Activated naive CD8-positive, alpha-beta T cell treated with anti-CD3 and anti-CD28 coated beads, Interleukin-2, amount 50 U/mL, for 24 hours (primary cell): ENCODE measurements around the gene SLC7A6OS.

Source experiments
- ATAC-seq: fragments of 150-1000 bp; cut with Tn5 transposase; one replicate; pipeline ENCODE4 v1.10.0; 2021
- DNase-seq: peaks from one replicate; pipeline ENCODE4 v3.0.0; 2021
- H3K27ac Mint-ChIP-seq: one replicate; pipeline ENCODE4 v1.8.0; 2021; ENCODE audit warnings: mild to moderate bottlenecking, mixed read lengths
- H3K27me3 Mint-ChIP-seq: one replicate; pipeline ENCODE4 v1.8.0; 2021; ENCODE audit warnings: mixed read lengths
- H3K36me3 Mint-ChIP-seq: one replicate; pipeline ENCODE4 v1.8.0; 2021; ENCODE audit warnings: low read depth, mixed read lengths
- H3K4me1 Mint-ChIP-seq: one replicate; pipeline ENCODE4 v1.8.0; 2021; ENCODE audit warnings: mixed read lengths
- H3K4me3 Mint-ChIP-seq: one replicate; pipeline ENCODE4 v1.8.0; 2021; ENCODE audit warnings: mild to moderate bottlenecking, moderate library complexity, mixed read lengths
- H3K9me3 Mint-ChIP-seq: one replicate; pipeline ENCODE4 v1.8.0; 2021; ENCODE audit warnings: mixed read lengths

The SLC7A6OS gene

DNA sequence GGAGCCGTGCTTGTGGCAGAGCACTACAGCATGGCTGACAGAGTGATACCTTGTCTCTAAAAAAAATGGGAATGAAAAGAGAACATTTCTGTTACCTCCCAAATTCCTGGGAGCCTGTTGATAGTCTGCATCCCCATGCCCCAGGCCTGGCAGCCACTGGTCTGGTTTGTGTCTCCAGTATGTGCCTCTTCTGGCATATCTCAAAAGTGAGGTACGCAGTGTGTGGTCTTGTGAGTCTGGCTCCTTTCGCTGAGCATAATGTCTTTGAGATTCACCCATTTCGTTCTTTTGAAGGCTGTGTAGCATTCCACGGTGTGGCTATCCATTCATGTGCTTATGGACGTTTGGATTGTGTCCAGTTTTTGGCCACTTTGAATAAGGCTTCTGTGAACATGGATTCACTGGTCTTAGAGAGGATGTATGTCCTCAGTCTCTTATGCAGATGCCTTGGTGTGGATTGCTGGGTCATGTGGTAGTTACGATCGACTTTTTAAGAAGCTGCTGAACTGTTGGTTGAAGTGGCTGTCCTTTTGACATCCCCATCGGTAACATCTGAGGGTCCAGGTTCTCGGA, 39.2 kb upstream of the SLC7A6OS start:
- H3K9me3 Mint-ChIP-seq = no peaks in the 10 kb centered on the region
- no peak for ATAC-seq
- DNase-seq = no peak
- H3K27me3 Mint-ChIP-seq = no peaks in the 10 kb centered on the region
- H3K36me3 Mint-ChIP-seq = peaks cover 60% of the 10 kb centered on the region
- peaks cover 8% of the 10 kb centered on the region for H3K4me1 Mint-ChIP-seq
- H3K4me3 Mint-ChIP-seq = no peak overlapping the region
- H3K27ac Mint-ChIP-seq = no peak overlapping the region

DNA sequence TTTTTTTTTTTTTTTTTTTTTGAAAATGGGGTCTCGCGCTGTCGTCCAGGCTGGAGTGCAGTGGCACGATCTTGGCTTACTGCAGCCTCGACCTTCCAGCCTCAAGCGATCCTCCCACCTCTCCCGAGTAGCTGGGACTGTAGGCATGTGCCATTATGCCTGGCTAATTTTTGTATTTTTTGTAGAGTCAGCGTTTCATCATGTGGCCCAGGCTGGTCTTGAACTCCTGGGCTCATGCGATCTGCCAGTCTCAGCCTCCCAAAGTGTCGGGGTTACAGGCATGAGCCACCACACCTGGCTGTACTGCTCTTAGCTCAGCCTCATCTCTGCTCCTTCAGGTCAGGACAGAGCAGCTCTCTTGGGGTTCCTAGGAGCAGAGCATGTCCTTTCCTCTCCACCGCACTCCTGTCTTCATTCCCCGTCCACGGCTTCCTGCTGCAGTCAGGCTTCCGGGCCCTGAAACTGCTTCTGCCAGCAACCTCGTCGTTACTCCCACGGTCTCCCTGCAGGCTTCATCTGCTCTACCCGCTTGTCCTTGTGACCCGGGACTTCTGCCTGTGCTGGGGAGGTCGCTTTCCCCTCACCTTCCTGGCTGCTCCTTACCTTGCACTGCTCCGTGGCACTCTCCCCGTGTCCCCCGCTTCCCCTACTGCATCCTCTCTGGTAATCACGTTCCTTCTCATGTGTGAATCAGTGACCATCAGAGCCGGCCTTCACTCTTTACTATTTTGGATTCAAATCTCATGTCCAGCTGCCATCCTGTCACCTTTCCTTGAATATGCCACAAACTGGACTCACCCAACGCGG, 38.1 kb upstream of the SLC7A6OS start:
- Mint-ChIP-seq H3K36me3 (peaks cover 57% of the 10 kb centered on the region), H3K9me3 (no peaks in the 10 kb centered on the region), H3K4me1 (peaks cover 11% of the 10 kb centered on the region), H3K27ac (no peak overlapping the region), H3K27me3 (no peaks in the 10 kb centered on the region), H3K4me3 (no peak overlapping the region)
- DNase-seq (no peak), ATAC-seq (no peak)

DNA sequence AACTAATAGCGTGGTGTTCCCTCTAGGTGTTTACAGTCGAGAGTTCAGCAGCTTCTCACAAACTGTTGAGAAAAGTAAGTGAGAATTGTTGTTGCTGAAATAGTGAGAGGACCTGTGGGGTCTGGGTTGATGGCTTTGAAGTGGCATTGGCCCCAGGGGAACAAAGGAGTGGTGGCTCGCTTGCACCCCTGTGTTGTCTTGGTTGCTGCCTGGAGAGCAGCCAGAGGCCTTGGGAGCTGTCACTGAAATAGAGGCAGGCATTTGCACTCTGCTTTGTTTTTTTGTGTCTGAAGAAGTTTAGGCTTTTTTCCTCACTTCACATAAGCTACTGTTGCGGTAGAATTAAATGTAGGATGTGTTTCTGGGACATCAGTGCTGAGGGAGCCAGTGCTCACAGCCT, 36.9 kb upstream of the SLC7A6OS start:
- Mint-ChIP-seq H3K36me3 (peaks cover 51% of the 10 kb centered on the region), H3K27me3 (no peaks in the 10 kb centered on the region), H3K4me3 (no peak overlapping the region), H3K27ac (no peak overlapping the region), H3K4me1 (peaks cover 11% of the 10 kb centered on the region), H3K9me3 (no peaks in the 10 kb centered on the region)
- no peak for DNase-seq
- ATAC-seq = no peak

DNA sequence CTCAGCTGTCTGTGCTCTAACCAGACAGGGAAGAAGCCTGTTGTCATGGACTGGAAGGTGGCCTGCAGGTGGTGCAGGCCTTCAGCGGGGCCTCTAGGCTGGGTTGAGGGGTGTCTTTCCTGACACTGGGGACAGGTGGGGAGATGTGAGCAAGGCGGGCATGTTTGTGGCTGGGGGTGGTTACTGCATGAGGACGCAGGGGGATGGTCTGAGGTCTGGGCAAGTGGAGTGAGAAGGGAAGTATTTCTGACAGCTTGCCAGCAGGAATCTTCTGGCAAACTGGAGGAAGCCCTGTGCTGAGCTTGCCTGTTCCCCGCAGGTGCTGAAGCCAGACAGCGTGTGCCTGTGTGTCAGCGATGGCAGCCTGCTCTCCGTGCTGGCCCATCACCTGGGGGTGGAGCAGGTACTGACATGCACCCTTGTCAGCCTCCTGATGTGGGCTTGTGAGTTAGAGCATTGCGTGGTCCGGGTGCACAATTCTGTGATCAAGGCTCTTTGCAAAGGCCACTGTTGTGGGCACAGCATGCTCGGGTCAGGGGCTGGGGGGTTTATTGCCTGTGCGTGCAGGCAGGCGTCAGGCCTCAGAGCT, 36.2 kb upstream of the SLC7A6OS start:
- peaks cover 54% of the 10 kb centered on the region for H3K36me3 Mint-ChIP-seq
- no peaks in the 10 kb centered on the region for H3K27me3 Mint-ChIP-seq
- no peaks in the 10 kb centered on the region for H3K9me3 Mint-ChIP-seq
- DNase-seq (no peak), ATAC-seq (no peak)
- no peak overlapping the region for H3K4me3 Mint-ChIP-seq
- H3K27ac Mint-ChIP-seq = no peak overlapping the region
- peaks cover 11% of the 10 kb centered on the region for H3K4me1 Mint-ChIP-seq

DNA sequence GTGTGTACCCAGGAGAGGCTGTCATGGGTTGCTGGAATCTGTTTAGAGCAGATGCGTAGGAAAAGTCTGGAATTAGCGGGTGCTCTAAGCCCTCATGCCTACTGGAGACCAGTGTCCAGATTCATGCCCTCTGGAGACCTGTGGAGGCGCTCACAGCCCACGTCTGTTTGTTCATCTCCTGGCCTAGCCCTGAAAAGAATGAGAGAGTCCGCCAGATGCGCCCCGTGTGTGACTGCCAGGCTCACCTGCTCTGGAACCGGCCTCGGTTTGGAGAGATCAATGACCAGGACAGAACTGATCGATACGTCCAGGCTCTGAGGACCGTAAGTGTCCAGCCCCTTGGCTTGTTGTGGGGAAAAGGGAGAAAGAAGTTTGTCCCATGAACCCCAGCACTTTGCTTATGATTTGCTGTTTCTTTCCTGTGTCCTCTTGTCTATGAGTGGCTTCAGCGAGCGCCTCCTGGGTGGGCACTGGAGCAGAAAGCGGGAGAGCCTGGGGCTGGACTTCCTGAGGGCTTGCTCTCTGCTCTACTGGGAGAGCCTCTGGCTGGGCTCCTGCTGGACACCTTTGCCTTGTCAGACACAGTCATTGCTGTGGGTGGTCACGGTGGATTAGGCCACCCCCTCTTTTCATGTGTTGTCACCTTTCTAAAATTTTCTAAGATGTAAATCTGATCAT, 35.4 kb upstream of the SLC7A6OS start:
- Mint-ChIP-seq H3K4me3 (no peak overlapping the region), H3K27me3 (no peaks in the 10 kb centered on the region), H3K9me3 (no peaks in the 10 kb centered on the region), H3K27ac (no peak overlapping the region), H3K36me3 (peaks cover 58% of the 10 kb centered on the region), H3K4me1 (peaks cover 11% of the 10 kb centered on the region)
- ATAC-seq (no peak), DNase-seq (no peak)

DNA sequence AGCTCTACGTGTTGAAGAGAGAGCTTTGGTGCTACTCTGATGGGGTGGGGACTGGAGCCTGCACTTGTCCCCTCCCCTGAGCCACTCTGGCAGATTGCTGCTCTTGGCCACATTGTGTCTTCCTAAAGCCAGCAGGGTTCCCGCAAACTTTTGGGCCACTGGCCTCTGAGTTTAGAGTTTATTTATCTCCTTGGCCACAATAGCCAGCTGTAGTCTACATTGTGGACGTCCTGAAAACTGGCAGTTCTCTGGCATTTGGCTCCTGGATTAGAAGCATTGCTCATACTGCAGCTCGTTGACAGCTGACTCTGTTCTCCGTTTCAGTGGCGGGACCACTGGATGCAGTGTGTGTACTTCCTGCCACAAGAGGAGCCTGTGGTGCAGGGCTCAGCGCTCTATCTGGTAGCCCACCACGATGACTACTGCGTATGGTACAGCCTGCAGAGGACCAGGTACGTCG, 34.6 kb upstream of the SLC7A6OS start:
- DNase-seq (peak; percentile 40), ATAC-seq (peak; percentile 90)
- Mint-ChIP-seq H3K4me3 (no peak overlapping the region), H3K27ac (no peak overlapping the region), H3K36me3 (peaks cover 61% of the 10 kb centered on the region), H3K4me1 (peaks cover 11% of the 10 kb centered on the region), H3K27me3 (no peaks in the 10 kb centered on the region), H3K9me3 (no peaks in the 10 kb centered on the region)

DNA sequence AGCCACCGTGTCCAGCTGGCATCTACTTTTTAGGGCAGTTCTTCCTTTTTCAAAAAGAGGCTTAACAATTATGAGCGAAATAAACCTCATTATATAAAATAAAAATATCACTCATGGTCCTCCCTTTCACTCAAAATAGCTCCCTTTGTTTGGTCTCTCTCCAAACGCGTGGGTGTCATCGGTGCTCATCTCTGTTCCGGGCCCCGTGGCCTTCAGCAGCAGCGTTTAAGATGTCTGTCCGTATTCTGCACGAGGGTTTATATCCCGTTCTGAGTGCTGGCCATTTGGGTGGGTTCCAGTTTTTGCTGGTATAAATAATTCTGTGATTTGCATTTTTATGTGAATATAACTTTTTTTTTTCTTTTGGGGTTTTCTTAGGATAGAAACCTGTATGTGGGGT, 33.5 kb upstream of the SLC7A6OS start:
- H3K27ac Mint-ChIP-seq = no peak overlapping the region
- DNase-seq (no peak), ATAC-seq (no peak)
- peaks cover 63% of the 10 kb centered on the region for H3K36me3 Mint-ChIP-seq
- no peaks in the 10 kb centered on the region for H3K27me3 Mint-ChIP-seq
- H3K9me3 Mint-ChIP-seq = no peaks in the 10 kb centered on the region
- H3K4me3 Mint-ChIP-seq = no peak overlapping the region
- peaks cover 11% of the 10 kb centered on the region for H3K4me1 Mint-ChIP-seq

DNA sequence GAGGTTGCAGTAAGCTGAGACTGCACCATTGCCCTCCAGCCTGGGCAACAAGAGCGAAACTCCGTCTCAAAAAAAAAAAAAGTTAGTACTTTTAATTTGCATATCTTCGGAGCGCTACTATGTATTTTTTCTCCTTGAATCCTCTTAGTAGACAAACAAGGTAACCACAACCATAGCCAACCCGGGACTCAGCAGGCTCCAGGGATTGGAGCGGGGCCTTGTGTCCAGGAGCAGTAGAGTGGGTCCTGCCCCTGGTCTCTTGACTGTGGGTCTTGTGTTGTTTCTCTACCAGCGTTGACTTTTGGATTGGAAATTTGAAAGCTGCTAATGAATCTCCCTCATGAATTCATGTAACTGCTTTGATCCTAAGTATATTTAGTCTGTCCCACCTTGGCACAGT, 32.4 kb upstream of the SLC7A6OS start:
- no peak for DNase-seq
- H3K27ac Mint-ChIP-seq = no peak overlapping the region
- H3K9me3 Mint-ChIP-seq = no peaks in the 10 kb centered on the region
- H3K4me1 Mint-ChIP-seq = peaks cover 11% of the 10 kb centered on the region
- H3K27me3 Mint-ChIP-seq = no peaks in the 10 kb centered on the region
- H3K36me3 Mint-ChIP-seq = peaks cover 58% of the 10 kb centered on the region
- ATAC-seq = no peak
- H3K4me3 Mint-ChIP-seq = no peak overlapping the region

DNA sequence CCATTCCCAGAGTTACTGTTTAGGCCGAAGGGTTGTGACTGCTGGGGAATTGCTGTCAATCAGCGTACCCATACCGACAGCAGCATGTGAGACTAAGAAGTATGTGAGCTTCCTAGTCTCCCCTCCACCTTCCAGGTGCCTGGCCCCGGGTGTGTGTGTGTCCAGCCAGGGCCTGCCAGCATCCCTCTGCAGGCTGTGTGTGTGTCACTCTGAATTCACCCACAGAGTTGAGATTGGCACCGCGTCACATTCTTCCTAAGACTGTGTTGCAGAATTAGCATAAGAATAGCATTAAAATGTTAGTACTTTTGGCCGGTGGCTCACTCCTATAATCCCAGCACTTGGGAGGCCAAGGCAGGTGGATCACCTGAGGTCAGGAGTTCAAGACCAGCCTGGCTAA, 31.9 kb upstream of the SLC7A6OS start:
- Mint-ChIP-seq H3K36me3 (peaks cover 56% of the 10 kb centered on the region), H3K27me3 (no peaks in the 10 kb centered on the region), H3K27ac (no peak overlapping the region), H3K4me1 (peaks cover 11% of the 10 kb centered on the region), H3K9me3 (no peaks in the 10 kb centered on the region), H3K4me3 (no peak overlapping the region)
- ATAC-seq (no peak), DNase-seq (no peak)

DNA sequence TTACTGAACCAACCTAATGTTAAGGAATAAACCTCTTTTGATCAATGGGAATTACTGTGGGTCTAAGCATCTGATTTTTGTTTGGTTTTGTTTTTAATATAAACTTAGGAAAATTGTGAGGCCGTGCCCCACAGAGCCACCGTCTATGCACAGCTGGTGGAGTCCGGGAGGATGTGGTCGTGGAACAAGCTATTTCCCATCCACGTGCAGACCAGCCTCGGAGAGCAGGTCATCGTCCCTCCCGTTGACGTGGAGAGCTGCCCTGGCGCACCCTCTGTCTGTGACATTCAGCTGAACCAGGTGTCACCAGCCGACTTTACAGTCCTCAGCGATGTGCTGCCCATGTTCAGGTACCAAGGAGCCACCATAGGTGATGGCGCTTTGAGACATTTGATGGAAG, 28.5 kb upstream of the SLC7A6OS start:
- no peak overlapping the region for H3K27ac Mint-ChIP-seq
- ATAC-seq = no peak
- no peaks in the 10 kb centered on the region for H3K9me3 Mint-ChIP-seq
- no peaks in the 10 kb centered on the region for H3K27me3 Mint-ChIP-seq
- H3K4me3 Mint-ChIP-seq = no peak overlapping the region
- no peaks in the 10 kb centered on the region for H3K4me1 Mint-ChIP-seq
- H3K36me3 Mint-ChIP-seq = peaks cover 51% of the 10 kb centered on the region
- no peak for DNase-seq

DNA sequence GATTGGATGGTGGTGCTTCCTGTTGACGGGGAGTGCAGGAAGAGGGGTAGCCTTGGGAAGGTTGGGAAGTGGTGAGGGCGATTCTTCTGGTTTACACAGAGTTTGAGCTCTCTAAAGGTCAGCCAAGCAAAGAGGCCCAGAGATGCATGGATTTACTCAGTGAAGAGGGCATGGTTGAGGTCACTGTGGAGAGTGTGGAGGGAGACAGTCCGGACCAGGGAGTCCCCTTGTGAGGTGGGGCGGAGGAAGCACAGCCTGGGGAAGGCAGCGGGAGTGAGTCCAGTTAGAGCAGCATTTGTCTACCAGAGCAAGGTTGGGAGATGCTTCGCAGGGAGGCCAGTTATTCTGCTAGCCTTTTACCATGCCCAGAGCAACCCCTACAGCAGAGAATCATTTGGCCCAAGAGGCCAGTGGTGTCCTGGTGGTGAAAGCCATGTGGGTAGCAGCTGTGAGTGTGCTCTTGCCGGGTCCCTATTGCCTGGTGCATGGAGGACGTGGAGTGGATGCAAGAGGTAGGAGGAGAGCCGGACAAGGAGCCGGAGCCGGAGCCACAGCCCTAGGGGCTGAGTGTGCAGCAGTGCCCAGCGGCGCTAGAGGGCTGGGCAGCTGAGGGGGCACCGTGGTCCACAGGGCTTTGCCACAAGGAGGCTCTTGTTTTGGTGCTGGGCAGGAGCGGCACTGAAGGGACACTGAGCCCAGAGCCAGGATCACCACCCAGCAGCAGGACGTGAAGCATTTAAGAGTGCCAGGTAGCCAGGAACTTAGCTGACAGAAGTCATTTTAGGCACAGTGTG, 27.8 kb upstream of the SLC7A6OS start:
- Mint-ChIP-seq H3K27me3 (no peaks in the 10 kb centered on the region), H3K36me3 (peaks cover 54% of the 10 kb centered on the region), H3K4me3 (no peak overlapping the region), H3K4me1 (no peaks in the 10 kb centered on the region), H3K27ac (no peak overlapping the region), H3K9me3 (no peaks in the 10 kb centered on the region)
- no peak for DNase-seq
- ATAC-seq = no peak

DNA sequence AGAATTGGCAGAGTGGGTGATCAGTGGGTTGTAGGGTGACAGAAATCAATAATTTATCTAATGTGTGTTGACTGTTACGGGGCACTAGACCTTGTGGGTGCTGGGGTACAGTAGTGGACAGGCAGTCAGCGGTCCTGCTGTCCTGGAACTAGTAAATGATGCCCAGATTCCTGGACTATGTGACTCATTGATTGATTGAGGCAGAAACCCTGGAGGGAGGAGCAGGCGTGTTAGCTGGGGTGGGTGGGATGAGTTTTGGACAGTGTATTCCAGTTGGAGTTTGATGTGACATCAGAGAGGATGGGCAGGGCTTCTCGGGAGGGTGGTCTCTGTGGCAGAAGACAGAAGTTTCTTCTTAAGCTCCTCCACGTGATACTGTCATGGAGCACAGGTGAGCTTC, 24.4 kb upstream of the SLC7A6OS start:
- no peaks in the 10 kb centered on the region for H3K9me3 Mint-ChIP-seq
- peaks cover 47% of the 10 kb centered on the region for H3K36me3 Mint-ChIP-seq
- H3K4me3 Mint-ChIP-seq = no peak overlapping the region
- ATAC-seq (no peak), DNase-seq (no peak)
- H3K4me1 Mint-ChIP-seq = peaks cover 11% of the 10 kb centered on the region
- no peaks in the 10 kb centered on the region for H3K27me3 Mint-ChIP-seq
- H3K27ac Mint-ChIP-seq = no peak overlapping the region

DNA sequence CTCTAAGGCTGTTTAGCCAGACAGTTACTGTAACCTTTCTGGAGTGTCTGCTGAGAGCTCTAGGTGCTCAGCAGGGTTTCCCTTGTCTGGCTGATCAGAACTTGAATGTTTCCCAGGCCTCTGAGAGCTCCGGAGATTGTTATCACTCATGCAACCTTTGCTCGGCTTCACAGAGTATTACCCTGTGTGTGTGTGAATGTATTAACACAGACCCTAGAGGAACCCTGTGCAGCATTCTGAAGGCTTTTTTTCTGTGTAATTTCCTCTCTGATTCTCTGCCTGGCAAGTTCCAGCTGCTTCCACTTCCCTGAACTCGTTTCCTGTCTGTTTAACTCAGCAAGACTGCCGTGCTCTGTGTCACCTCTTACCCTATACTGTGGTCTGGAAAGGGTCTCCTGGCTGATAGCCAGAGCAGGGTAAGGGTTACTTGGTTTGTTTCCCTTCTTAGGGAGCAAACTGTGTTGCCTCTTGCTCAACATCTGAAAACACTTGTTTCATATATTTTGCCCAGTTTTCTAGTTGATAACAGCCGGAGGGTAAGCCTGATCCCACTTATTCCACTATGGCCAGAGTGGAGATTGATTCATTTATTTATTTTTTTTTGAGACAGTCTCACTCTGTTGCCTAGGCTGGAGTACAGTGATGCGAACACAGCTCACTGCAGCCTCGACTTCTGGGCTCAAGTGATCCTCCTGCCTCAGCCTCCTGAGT, 21.8 kb upstream of the SLC7A6OS start:
- H3K27ac Mint-ChIP-seq = peak overlapping the region; percentile 33
- no peaks in the 10 kb centered on the region for H3K27me3 Mint-ChIP-seq
- peaks cover 18% of the 10 kb centered on the region for H3K4me1 Mint-ChIP-seq

More for the DNA sequence above, 21.8 kb upstream of the SLC7A6OS start:
- DNase-seq = no peak
- Mint-ChIP-seq H3K36me3 (peaks cover 40% of the 10 kb centered on the region), H3K4me3 (no peak overlapping the region), H3K9me3 (no peaks in the 10 kb centered on the region)
- no peak for ATAC-seq
